ENCODE measurements around the gene PLGRKT. TPM values are rescaled to one million over a fixed set of nuclear protein-coding genes. Genes with fewer than 3 reads are reported as not detected.

PLGRKT gene
- total RNA-seq, 1 experiment from 2014 or later: 11.4 TPM

DNA sequence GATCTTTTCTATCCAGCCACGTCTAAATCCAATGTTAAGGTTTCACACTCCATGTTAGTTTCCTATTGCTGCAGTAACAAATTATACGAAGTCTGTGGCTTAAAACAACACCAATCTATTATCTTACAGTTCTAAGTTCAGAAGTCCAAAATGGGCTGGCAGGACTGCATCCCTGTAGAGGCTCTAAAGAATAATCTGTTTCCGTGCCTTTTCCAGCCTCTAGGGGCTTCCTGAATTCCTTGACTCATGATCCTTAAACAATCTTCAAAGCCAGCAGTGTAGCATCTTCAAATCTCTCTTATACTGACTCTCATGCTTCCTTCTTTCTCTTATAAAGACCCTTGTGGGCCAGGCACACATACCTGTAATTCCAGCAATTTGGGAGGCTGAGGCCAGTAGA lies 6.8 kb downstream of the PLGRKT start:
- Histone ChIP-seq H2AFZ (ENCODE audit: low read length) (no peak overlapping the region), H3F3A (ENCODE audit: low read length, unreplicated experiment) (no peaks in the 10 kb centered on the region), H3K79me2 (ENCODE audit: low read length) (no peaks in the 10 kb centered on the region), H3K27me3 (ENCODE audit: low read length) (no peaks in the 10 kb centered on the region), H3K36me3 (ENCODE audit: low read depth, low read length) (0 out of 2 replicates have a peak, but pooled peaks cover 5% of the 10 kb centered on the region), H3K4me1 (ENCODE audit: insufficient read depth, low read length) (peaks cover 7% of the 10 kb centered on the region; the same call in 1 of the 2 replicates), H3K4me2 (ENCODE audit: low read length) (no peak overlapping the region), H3K9me2 (replicated peaks; ENCODE audit: low read length) (no peaks in the 10 kb centered on the region), H3K9me3 (ENCODE audit: low read length) (no peaks in the 10 kb centered on the region), H3K9ac (ENCODE audit: low read length) (no peak overlapping the region), H3K27ac (ENCODE audit: low read length) (no peak overlapping the region), H3K4me3 (ENCODE audit: low read length) (no peak overlapping the region), H4K20me1 (ENCODE audit: low read length) (no peaks in the 10 kb centered on the region)
- no TSS peak for BruUV-seq (replicated peaks)
- ATAC-seq (no peak; the same call in 1 of the 2 replicates), DNase-seq (peak; percentile 18)
- TF ChIP-seq EZH2phosphoT487 (IDR thresholded peaks at IDR 0.05; ENCODE audit: borderline replicate concordance, low read length): no peak
- TF ChIP-seq, protein P1, sequence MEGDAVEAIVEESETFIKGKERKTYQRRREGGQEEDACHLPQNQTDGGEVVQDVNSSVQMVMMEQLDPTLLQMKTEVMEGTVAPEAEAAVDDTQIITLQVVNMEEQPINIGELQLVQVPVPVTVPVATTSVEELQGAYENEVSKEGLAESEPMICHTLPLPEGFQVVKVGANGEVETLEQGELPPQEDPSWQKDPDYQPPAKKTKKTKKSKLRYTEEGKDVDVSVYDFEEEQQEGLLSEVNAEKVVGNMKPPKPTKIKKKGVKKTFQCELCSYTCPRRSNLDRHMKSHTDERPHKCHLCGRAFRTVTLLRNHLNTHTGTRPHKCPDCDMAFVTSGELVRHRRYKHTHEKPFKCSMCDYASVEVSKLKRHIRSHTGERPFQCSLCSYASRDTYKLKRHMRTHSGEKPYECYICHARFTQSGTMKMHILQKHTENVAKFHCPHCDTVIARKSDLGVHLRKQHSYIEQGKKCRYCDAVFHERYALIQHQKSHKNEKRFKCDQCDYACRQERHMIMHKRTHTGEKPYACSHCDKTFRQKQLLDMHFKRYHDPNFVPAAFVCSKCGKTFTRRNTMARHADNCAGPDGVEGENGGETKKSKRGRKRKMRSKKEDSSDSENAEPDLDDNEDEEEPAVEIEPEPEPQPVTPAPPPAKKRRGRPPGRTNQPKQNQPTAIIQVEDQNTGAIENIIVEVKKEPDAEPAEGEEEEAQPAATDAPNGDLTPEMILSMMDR (conservative IDR thresholded peaks at IDR 0.05; ENCODE audit: low read depth, low read length): peak; percentile 21; the same call in 1 of the 2 replicates
- ChIA-PET CTCF (no interaction called here), POLR2A (ENCODE audit: unreplicated experiment) (no interaction called here)
- intact Hi-C loops (cut with micrococcal nuclease): no loop called here

DNA sequence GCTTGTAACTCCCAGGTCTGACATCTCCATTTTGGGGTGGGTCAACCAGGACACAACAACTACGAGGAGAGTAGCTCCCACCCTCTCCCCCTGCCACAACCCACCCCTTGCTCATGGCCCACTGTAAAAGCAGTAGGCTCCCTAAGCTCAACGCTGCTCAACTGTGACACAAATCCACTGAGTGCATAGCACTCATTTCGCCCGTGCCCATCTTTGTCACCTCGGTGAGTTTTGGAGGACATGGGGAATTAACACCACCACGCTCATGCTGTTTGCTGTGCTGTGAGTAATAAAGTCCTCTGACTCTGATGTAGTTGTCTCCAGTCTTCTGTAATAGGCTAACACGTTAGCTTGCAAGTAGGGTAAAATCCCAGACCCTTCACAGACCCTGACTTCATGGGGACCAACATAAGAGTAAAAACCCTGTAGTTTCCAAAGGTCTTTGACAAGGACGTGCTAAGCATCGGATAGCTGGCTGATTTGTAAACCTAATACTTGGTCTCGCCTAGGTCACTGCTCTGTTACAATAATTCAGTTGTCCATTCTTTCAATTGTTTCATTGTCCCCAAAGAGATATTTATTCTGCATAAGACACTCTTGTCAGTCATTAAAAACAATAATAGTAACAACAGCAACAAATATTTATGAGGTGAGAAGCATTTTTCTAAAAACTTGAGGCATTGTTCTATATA lies 7.7 kb downstream of the PLGRKT start:
- no TSS peak for BruUV-seq (replicated peaks)
- Histone ChIP-seq H4K20me1 (ENCODE audit: low read length) (no peaks in the 10 kb centered on the region), H3K4me1 (ENCODE audit: insufficient read depth, low read length) (no peaks in the 10 kb centered on the region), H3K27me3 (ENCODE audit: low read length) (no peaks in the 10 kb centered on the region), H3K9me2 (replicated peaks; ENCODE audit: low read length) (no peaks in the 10 kb centered on the region), H3K9ac (ENCODE audit: low read length) (no peak overlapping the region), H3K4me3 (ENCODE audit: low read length) (no peak overlapping the region), H2AFZ (ENCODE audit: low read length) (no peak overlapping the region), H3K27ac (ENCODE audit: low read length) (no peak overlapping the region), H3K4me2 (ENCODE audit: low read length) (no peak overlapping the region), H3F3A (ENCODE audit: low read length, unreplicated experiment) (no peaks in the 10 kb centered on the region), H3K79me2 (ENCODE audit: low read length) (no peaks in the 10 kb centered on the region), H3K36me3 (ENCODE audit: low read depth, low read length) (no peaks in the 10 kb centered on the region), H3K9me3 (ENCODE audit: low read length) (no peaks in the 10 kb centered on the region)
- ChIA-PET POLR2A (ENCODE audit: unreplicated experiment) (no interaction called here), CTCF (no interaction called here)
- TF ChIP-seq, protein P1 (conservative IDR thresholded peaks at IDR 0.05; ENCODE audit: low read depth, low read length): no peak
- TF ChIP-seq EZH2phosphoT487 (IDR thresholded peaks at IDR 0.05; ENCODE audit: borderline replicate concordance, low read length) (no peak), EZH2 (IDR thresholded peaks at IDR 0.05; ENCODE audit: low read length, unreplicated experiment) (no peak)
- DNase-seq: no peak
- no peak for ATAC-seq
- intact Hi-C loops (cut with micrococcal nuclease): loop anchor here (5.0 to 10.0 kb wide), 2 partner anchors 165 to 668 kb away; no protein-coding TSS in a partner anchor

DNA sequence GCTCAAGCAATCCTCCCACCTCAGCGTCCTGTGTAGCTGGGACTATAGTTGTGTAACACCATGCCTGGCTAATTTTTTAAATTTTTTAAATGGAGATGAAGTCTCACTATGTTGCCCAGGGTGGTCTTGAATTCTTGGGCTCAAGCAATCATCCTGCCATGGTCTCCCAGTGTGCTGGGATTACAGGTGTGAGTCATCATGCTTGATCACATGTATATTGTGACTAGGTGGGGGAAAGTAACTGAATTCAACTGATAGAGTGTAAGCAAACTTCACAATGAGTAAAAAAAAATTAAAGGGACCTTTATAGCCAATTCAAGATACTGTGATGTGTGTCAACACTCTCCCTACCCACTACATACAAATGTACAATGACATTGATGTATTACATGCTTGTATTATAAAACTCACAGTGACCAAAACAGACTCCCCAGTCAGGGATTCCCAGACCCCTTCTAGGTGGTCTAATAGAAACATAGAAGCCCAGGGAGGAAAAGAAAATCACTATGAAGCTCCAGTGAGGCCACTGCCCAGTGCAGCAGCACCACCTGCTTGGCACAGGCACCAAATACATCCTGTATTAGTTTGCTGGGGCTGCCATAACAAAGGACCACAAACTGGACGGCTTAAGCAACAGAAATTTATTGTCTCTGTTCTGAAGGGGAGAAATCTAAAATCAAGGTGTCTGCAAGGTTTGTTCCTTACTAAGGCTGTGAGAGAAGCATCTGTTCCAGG lies 8.8 kb downstream of the PLGRKT start:
- Histone ChIP-seq H3K9me3 (ENCODE audit: low read length) (no peaks in the 10 kb centered on the region), H3K4me3 (ENCODE audit: low read length) (no peak overlapping the region), H3K9me2 (replicated peaks; ENCODE audit: low read length) (no peaks in the 10 kb centered on the region), H3K9ac (ENCODE audit: low read length) (no peak overlapping the region), H3K4me2 (ENCODE audit: low read length) (no peak overlapping the region), H3K4me1 (ENCODE audit: insufficient read depth, low read length) (no peaks in the 10 kb centered on the region), H3K27ac (ENCODE audit: low read length) (no peak overlapping the region), H3F3A (ENCODE audit: low read length, unreplicated experiment) (no peaks in the 10 kb centered on the region), H3K36me3 (ENCODE audit: low read depth, low read length) (no peaks in the 10 kb centered on the region), H3K27me3 (ENCODE audit: low read length) (no peaks in the 10 kb centered on the region), H4K20me1 (ENCODE audit: low read length) (no peaks in the 10 kb centered on the region), H3K79me2 (ENCODE audit: low read length) (no peaks in the 10 kb centered on the region), H2AFZ (ENCODE audit: low read length) (no peak overlapping the region)
- no peak for ATAC-seq
- no peak for DNase-seq
- intact Hi-C loops (cut with micrococcal nuclease): loop anchor here (5.0 to 10.0 kb wide), 2 partner anchors 164 to 667 kb away; no protein-coding TSS in a partner anchor
- ChIA-PET CTCF (no interaction called here), POLR2A (ENCODE audit: unreplicated experiment) (no interaction called here)
- BruUV-seq (replicated peaks): no TSS peak
- TF ChIP-seq EZH2 (IDR thresholded peaks at IDR 0.05; ENCODE audit: low read length, unreplicated experiment) (no peak), EZH2phosphoT487 (IDR thresholded peaks at IDR 0.05; ENCODE audit: borderline replicate concordance, low read length) (no peak)
- TF ChIP-seq, protein P1 (conservative IDR thresholded peaks at IDR 0.05; ENCODE audit: low read depth, low read length): no peak
